AG04449 (cell line): ENCODE data around the gene PSRC1.

ENCODE experiments used
- CTCF ChIA-PET: fragments of 350-600 bp; formaldehyde crosslinking; extraction: SDS; loops from one replicate; lab custom pipeline; 2021; ENCODE audit warnings: antibody characterized with exemption; lab: Yijun Ruan, JAX
- POLR2A ChIA-PET: fragments of 400-600, 350-600 bp; formaldehyde crosslinking; extraction: SDS; loops from one replicate; lab custom pipeline; 2020; ENCODE audit warnings: antibody characterized with exemption, inconsistent platforms; lab: Yijun Ruan, JAX
- DNase-seq: peaks from one replicate; pipeline ENCODE4 v3.0.0-alpha.2; 2010; ENCODE audit warnings: low read depth, low spot score
- H3K4me3 ChIP-seq: 2 replicates; pipeline ENCODE4 v1.5.1; 2011; ENCODE audit warnings: low read depth, mild to moderate bottlenecking, control low read depth, low read length
- CTCF ChIP-seq: IDR thresholded peaks from one replicate; pipeline ENCODE4 v1.5.1; 2011; ENCODE audit warnings: mild to moderate bottlenecking, moderate library complexity, low read length, control low read depth, inconsistent platforms; ENCODE audit not compliant: insufficient read depth; ENCODE audit errors: missing control alignments

The PSRC1 gene

GRCh38 chr1:109280862-109281261 is 2.1 kb downstream of the PSRC1 start:
- no peak overlapping the region for H3K4me3 ChIP-seq
- POLR2A ChIA-PET: no interaction called here
- no peak for DNase-seq
- TF ChIP-seq CTCF: no peak
- CTCF ChIA-PET: interaction anchor here (1.1 to 8.4 kb wide), 2 partner anchors 112 to 120 kb away, joined by 3 to 340 read pairs; partner anchors contain the start of gene SORT1

- no peak overlapping the region for H3K4me3 ChIP-seq
- POLR2A ChIA-PET: interaction anchor here (1.1 kb wide), 1 partner anchor 118 kb away, joined by 6 read pairs; the partner anchor contains the start of gene SORT1
- TF ChIP-seq CTCF: no peak
- CTCF ChIA-PET: interaction anchor here (0.9 to 8.4 kb wide), 14 partner anchors 10 to 252 kb away, joined by 3 to 340 read pairs (median 5); partner anchors contain the start of genes CELSR2, CYB561D1, MYBPHL and SORT1
- DNase-seq: no peak
These were observed 3.2 kb downstream of the PSRC1 start for GRCh38 chr1:109279615-109280278.

- TF ChIP-seq CTCF: peak; percentile 94
- H3K4me3 ChIP-seq: no peak overlapping the region
- ChIA-PET POLR2A (interaction anchor here (2.1 kb wide), 1 partner anchor 119 kb away, joined by 10 read pairs; the partner anchor contains the start of gene SORT1), CTCF (interaction anchor here (0.6 to 8.4 kb wide), 37 partner anchors 8 to 271 kb away, joined by 3 to 340 read pairs (median 4); partner anchors contain the start of genes ATXN7L2, CELSR2, GNAI3 and MYBPHL)
- DNase-seq: no peak
These were observed 5.3 kb downstream of the PSRC1 start for GRCh38 chr1:109277434-109278204.

GRCh38 chr1:109275706-109276345 is 7.1 kb downstream of the PSRC1 start:
- CTCF ChIA-PET: interaction anchor here (1.2 to 8.4 kb wide), 17 partner anchors 10 to 258 kb away, joined by 3 to 340 read pairs (median 15); partner anchors contain the start of genes CELSR2 and SORT1
- POLR2A ChIA-PET: interaction anchor here (0.6 to 2.1 kb wide), 2 partner anchors 121 to 176 kb away, joined by 3 to 10 read pairs; partner anchors contain the start of gene SORT1
- TF ChIP-seq CTCF: no peak
- no peak overlapping the region for H3K4me3 ChIP-seq
- DNase-seq: no peak

GRCh38 chr1:109274533-109275476 is 8.1 kb downstream of the PSRC1 start:
- TF ChIP-seq CTCF: no peak
- no peak overlapping the region for H3K4me3 ChIP-seq
- CTCF ChIA-PET: interaction anchor here (2.9 to 8.4 kb wide), 3 partner anchors 27 to 259 kb away, joined by 15 to 340 read pairs (median 35); partner anchors contain the start of genes CELSR2 and SORT1
- POLR2A ChIA-PET: no interaction called here
- no peak for DNase-seq
